Nephron progenitor cell (in vitro differentiated cells): ENCODE measurements around the gene LRRC40.
"Not testable (repeated sequence)": the region's sequence is repeated elsewhere in the genome, so short reads cannot be mapped to it uniquely, and the experiment has no call there.

Experiments
- DNase-seq: peaks from one replicate; pipeline ENCODE4 v3.0.0; 2021
- H3K27ac Mint-ChIP-seq: 2 replicates; pipeline ENCODE4 v1.8.0; 2021; ENCODE audit warnings: mild to moderate bottlenecking, moderate library complexity, mixed read lengths
- H3K27me3 Mint-ChIP-seq: 2 replicates; pipeline ENCODE4 v1.8.0; 2021; ENCODE audit warnings: mild to moderate bottlenecking, low read depth, mixed read lengths; ENCODE audit not compliant: poor library complexity
- H3K36me3 Mint-ChIP-seq: 2 replicates; pipeline ENCODE4 v1.8.0; 2021; ENCODE audit warnings: low read depth, mixed read lengths
- H3K4me1 Mint-ChIP-seq: 2 replicates; pipeline ENCODE4 v1.8.0; 2021; ENCODE audit warnings: mixed read lengths
- H3K4me3 Mint-ChIP-seq: 2 replicates; pipeline ENCODE4 v1.8.0; 2021; ENCODE audit warnings: mild to moderate bottlenecking, moderate library complexity, mixed read lengths
- H3K9me3 Mint-ChIP-seq: 2 replicates; pipeline ENCODE4 v1.8.0; 2021; ENCODE audit warnings: mild to moderate bottlenecking, moderate library complexity, mixed read lengths
- CTCF ChIP-seq: fragments of 200-600 bp; sonication (generic); IDR thresholded peaks from 2 replicates; pipeline ENCODE4 v1.5.0; 2021; ENCODE audit warnings: antibody characterized with exemption

The LRRC40 gene

GRCh38 chr1:70195342-70195741, 10.0 kb downstream of the LRRC40 start:
- H3K27me3 Mint-ChIP-seq: peaks cover 3% of the 10 kb centered on the region
- no peak overlapping the region for H3K4me3 Mint-ChIP-seq
- H3K27ac Mint-ChIP-seq: no peak overlapping the region
- peaks cover 10% of the 10 kb centered on the region for H3K36me3 Mint-ChIP-seq
- no peaks in the 10 kb centered on the region for H3K9me3 Mint-ChIP-seq
- no peak for TF ChIP-seq CTCF
- no peaks in the 10 kb centered on the region for H3K4me1 Mint-ChIP-seq
- no peak for DNase-seq

- Mint-ChIP-seq H3K4me1 (no peaks in the 10 kb centered on the region), H3K36me3 (peaks cover 8% of the 10 kb centered on the region), H3K9me3 (no peaks in the 10 kb centered on the region), H3K4me3 (no peak overlapping the region), H3K27ac (no peak overlapping the region), H3K27me3 (no peaks in the 10 kb centered on the region)
- no peak for DNase-seq
- TF ChIP-seq CTCF: no peak
These were observed 10.8 kb downstream of the LRRC40 start for GRCh38 chr1:70194601-70195000.

- not testable (repeated sequence) for H3K36me3 Mint-ChIP-seq, H3K27me3 Mint-ChIP-seq, H3K4me1 Mint-ChIP-seq, H3K9me3 Mint-ChIP-seq, DNase-seq, H3K4me3 Mint-ChIP-seq, H3K27ac Mint-ChIP-seq
These were observed 12.9 kb downstream of the LRRC40 start for GRCh38 chr1:70192446-70192845.

GRCh38 chr1:70190180-70190579, 15.2 kb downstream of the LRRC40 start:
- Mint-ChIP-seq H3K36me3 (no peaks in the 10 kb centered on the region), H3K4me3 (no peak overlapping the region), H3K4me1 (no peaks in the 10 kb centered on the region), H3K9me3 (no peaks in the 10 kb centered on the region), H3K27me3 (no peaks in the 10 kb centered on the region), H3K27ac (no peak overlapping the region)
- no peak for DNase-seq
- no peak for TF ChIP-seq CTCF

GRCh38 chr1:70188522-70188921, 16.9 kb downstream of the LRRC40 start:
- no peaks in the 10 kb centered on the region for H3K36me3 Mint-ChIP-seq
- no peak for DNase-seq
- H3K27me3 Mint-ChIP-seq: no peaks in the 10 kb centered on the region
- H3K27ac Mint-ChIP-seq: no peak overlapping the region
- H3K4me1 Mint-ChIP-seq: no peaks in the 10 kb centered on the region
- H3K4me3 Mint-ChIP-seq: no peak overlapping the region
- no peaks in the 10 kb centered on the region for H3K9me3 Mint-ChIP-seq
- TF ChIP-seq CTCF: no peak

- H3K27ac Mint-ChIP-seq, H3K27me3 Mint-ChIP-seq, DNase-seq, H3K4me1 Mint-ChIP-seq, H3K9me3 Mint-ChIP-seq, H3K36me3 Mint-ChIP-seq, H3K4me3 Mint-ChIP-seq: not testable (repeated sequence)
These were observed 20.2 kb downstream of the LRRC40 start for GRCh38 chr1:70185181-70185580.

- peaks cover 30% of the 10 kb centered on the region for H3K36me3 Mint-ChIP-seq
- H3K9me3 Mint-ChIP-seq: no peaks in the 10 kb centered on the region
- no peaks in the 10 kb centered on the region for H3K4me1 Mint-ChIP-seq
- DNase-seq: no peak
- no peak for TF ChIP-seq CTCF
- H3K27ac Mint-ChIP-seq: no peak overlapping the region
- no peak overlapping the region for H3K4me3 Mint-ChIP-seq
- no peaks in the 10 kb centered on the region for H3K27me3 Mint-ChIP-seq
These were observed 33.9 kb downstream of the LRRC40 start for GRCh38 chr1:70171512-70171911.
